ENCODE results near the gene ZNF428.

The ZNF428 gene

GRCh38 chr19:43633520-43633919 is 14.1 kb upstream of the ZNF428 start:
- Histone ChIP-seq H3K36me3 (ENCODE audit: insufficient read depth, low read length) (no peaks in the 10 kb centered on the region), H3K4me3 (ENCODE audit: low read length, poor library complexity, severe bottlenecking) (no peak overlapping the region), H2AFZ (ENCODE audit: low read length) (no peak overlapping the region), H3K4me2 (ENCODE audit: low read depth, low read length, poor library complexity, severe bottlenecking) (no peak overlapping the region), H3K9me3 (ENCODE audit: insufficient read depth, low read depth, low read length) (no peaks in the 10 kb centered on the region), H3K9me2 (replicated peaks; ENCODE audit: low read depth, low read length) (no peaks in the 10 kb centered on the region), H3K4me1 (ENCODE audit: insufficient read depth, low read length, poor library complexity, severe bottlenecking) (no peaks in the 10 kb centered on the region), H3K27me3 (ENCODE audit: insufficient read depth, low read length, poor library complexity, severe bottlenecking) (no peaks in the 10 kb centered on the region), H3F3A (ENCODE audit: low read depth) (no peaks in the 10 kb centered on the region), H4K20me1 (ENCODE audit: insufficient read depth, low read length, poor library complexity, severe bottlenecking) (no peaks in the 10 kb centered on the region), H3K79me2 (ENCODE audit: insufficient read depth, low read length) (no peaks in the 10 kb centered on the region), H3K9ac (ENCODE audit: low read depth, low read length, poor library complexity, severe bottlenecking) (no peak overlapping the region)
- TF ChIP-seq EZH2phosphoT487 (IDR thresholded peaks at IDR 0.05; ENCODE audit: borderline replicate concordance) = no peak
- TF ChIP-seq CTCF (conservative IDR thresholded peaks at IDR 0.05; ENCODE audit: low read length) = no peak

- Histone ChIP-seq H3K79me2 (ENCODE audit: insufficient read depth, low read length) (no peaks in the 10 kb centered on the region), H3K36me3 (ENCODE audit: insufficient read depth, low read length) (no peaks in the 10 kb centered on the region), H3K9ac (ENCODE audit: low read depth, low read length, poor library complexity, severe bottlenecking) (no peak overlapping the region), H3K4me2 (ENCODE audit: low read depth, low read length, poor library complexity, severe bottlenecking) (no peak overlapping the region), H2AFZ (ENCODE audit: low read length) (no peak overlapping the region), H3K9me3 (ENCODE audit: insufficient read depth, low read depth, low read length) (no peaks in the 10 kb centered on the region), H3K4me3 (ENCODE audit: low read length, poor library complexity, severe bottlenecking) (no peak overlapping the region), H3K27me3 (ENCODE audit: insufficient read depth, low read length, poor library complexity, severe bottlenecking) (no peaks in the 10 kb centered on the region), H3K4me1 (ENCODE audit: insufficient read depth, low read length, poor library complexity, severe bottlenecking) (no peaks in the 10 kb centered on the region), H3K9me2 (replicated peaks; ENCODE audit: low read depth, low read length) (no peaks in the 10 kb centered on the region), H4K20me1 (ENCODE audit: insufficient read depth, low read length, poor library complexity, severe bottlenecking) (no peaks in the 10 kb centered on the region), H3F3A (ENCODE audit: low read depth) (no peaks in the 10 kb centered on the region)
- no peak for TF ChIP-seq EZH2phosphoT487 (IDR thresholded peaks at IDR 0.05; ENCODE audit: borderline replicate concordance)
- TF ChIP-seq CTCF (conservative IDR thresholded peaks at IDR 0.05; ENCODE audit: low read length) = no peak
Measured at GRCh38 chr19:43631491-43631890, 12.1 kb upstream of the ZNF428 start.

- Histone ChIP-seq H3K27me3 (ENCODE audit: insufficient read depth, low read length, poor library complexity, severe bottlenecking) (no peaks in the 10 kb centered on the region), H3K36me3 (ENCODE audit: insufficient read depth, low read length) (no peaks in the 10 kb centered on the region), H3K9ac (ENCODE audit: low read depth, low read length, poor library complexity, severe bottlenecking) (no peak overlapping the region), H2AFZ (ENCODE audit: low read length) (0 out of 2 replicates have a peak overlapping the region, but pooled peaks have one; percentile 51), H3K9me3 (ENCODE audit: insufficient read depth, low read depth, low read length) (no peaks in the 10 kb centered on the region), H3K9me2 (replicated peaks; ENCODE audit: low read depth, low read length) (no peaks in the 10 kb centered on the region), H3K4me1 (ENCODE audit: insufficient read depth, low read length, poor library complexity, severe bottlenecking) (no peaks in the 10 kb centered on the region), H3K79me2 (ENCODE audit: insufficient read depth, low read length) (no peaks in the 10 kb centered on the region), H3K4me2 (ENCODE audit: low read depth, low read length, poor library complexity, severe bottlenecking) (no peak overlapping the region), H3K4me3 (ENCODE audit: low read length, poor library complexity, severe bottlenecking) (no peak overlapping the region), H4K20me1 (ENCODE audit: insufficient read depth, low read length, poor library complexity, severe bottlenecking) (no peaks in the 10 kb centered on the region), H3F3A (ENCODE audit: low read depth) (no peaks in the 10 kb centered on the region)
- no peak for TF ChIP-seq EZH2phosphoT487 (IDR thresholded peaks at IDR 0.05; ENCODE audit: borderline replicate concordance)
- no peak for TF ChIP-seq CTCF (conservative IDR thresholded peaks at IDR 0.05; ENCODE audit: low read length)
Measured at GRCh38 chr19:43628646-43629326, 9.4 kb upstream of the ZNF428 start.

All from Loucy (cell line).